HG03175 (cell line): Measurements from ENCODE around the gene FHOD3.

Experiments
- ATAC-seq: cut with Tn5 transposase; IDR thresholded peaks from one replicate; pipeline ENCODE4 v1.9.1; 2021; ENCODE audit warnings: mild to moderate bottlenecking, moderate library complexity; ENCODE audit not compliant: unreplicated experiment

FHOD3 gene

GRCh38 chr18:36297417-36298125, at the start of gene FHOD3:
TSS of gene FHOD3 (plus strand) at chr18:36297713. CDS start at chr18:36297836, 123 bp downstream.
- ATAC-seq = peak; percentile 59

GRCh38 chr18:36249392-36249791, 48.1 kb upstream of the FHOD3 start:
- ATAC-seq = no peak

- no peak for ATAC-seq
Observed at GRCh38 chr18:36250827-36251226, 46.7 kb upstream of the FHOD3 start.

- no peak for ATAC-seq
Observed at GRCh38 chr18:36255072-36255698, 42.3 kb upstream of the FHOD3 start.

- ATAC-seq = no peak
Observed at GRCh38 chr18:36256094-36256493, 41.4 kb upstream of the FHOD3 start.

GRCh38 chr18:36262971-36263370, 34.5 kb upstream of the FHOD3 start:
- ATAC-seq = no peak

- no peak for ATAC-seq
Observed at GRCh38 chr18:36264283-36264682, 33.2 kb upstream of the FHOD3 start.

GRCh38 chr18:36265015-36265414, 32.5 kb upstream of the FHOD3 start:
- ATAC-seq = no peak

GRCh38 chr18:36269157-36269556, 28.4 kb upstream of the FHOD3 start:
- no peak for ATAC-seq

- ATAC-seq = no peak
Observed at GRCh38 chr18:36271153-36271552, 26.4 kb upstream of the FHOD3 start.

- no peak for ATAC-seq
Observed at GRCh38 chr18:36273347-36273746, 24.2 kb upstream of the FHOD3 start.

- no peak for ATAC-seq
Observed at GRCh38 chr18:36274083-36274715, 23.3 kb upstream of the FHOD3 start.

GRCh38 chr18:36275561-36275960, 22.0 kb upstream of the FHOD3 start:
- no peak for ATAC-seq

GRCh38 chr18:36279001-36279400, 18.5 kb upstream of the FHOD3 start:
- ATAC-seq = no peak

- ATAC-seq = no peak
Observed at GRCh38 chr18:36281936-36282335, 15.6 kb upstream of the FHOD3 start.

GRCh38 chr18:36283448-36283847, 14.1 kb upstream of the FHOD3 start:
- ATAC-seq = no peak

- ATAC-seq = no peak
Observed at GRCh38 chr18:36284268-36284667, 13.2 kb upstream of the FHOD3 start.

- ATAC-seq = peak; percentile 53
Observed at GRCh38 chr18:36284671-36285295, 12.7 kb upstream of the FHOD3 start.

- no peak for ATAC-seq
Observed at GRCh38 chr18:36287653-36288052, 9.9 kb upstream of the FHOD3 start.

- ATAC-seq = no peak
Observed at GRCh38 chr18:36288689-36289088, 8.8 kb upstream of the FHOD3 start.

GRCh38 chr18:36294031-36294430, 3.5 kb upstream of the FHOD3 start:
- ATAC-seq = no peak

- no peak for ATAC-seq
Observed at GRCh38 chr18:36295214-36295613, 2.3 kb upstream of the FHOD3 start.
